Liver (tissue), 9 donors: ENCODE data around the gene PPT2. TPM values are rescaled to one million over a fixed set of nuclear protein-coding genes. Genes with fewer than 3 reads are reported as not detected.

Experiments used
- DNase-seq: peaks from one replicate; pipeline ENCODE4 v3.0.0-alpha.2; 2017; ENCODE audit warnings: low spot score
- H3K27ac ChIP-seq, 2 donors: one replicate each; pipeline ENCODE4 v1.7.0; 2013; ENCODE audit warnings: inconsistent platforms in 2 of 2, low read length in 2 of 2, control low read depth in 1 of 2, low read depth in 1 of 2, mild to moderate bottlenecking in 1 of 2
- H3K27me3 ChIP-seq, 4 donors: one replicate each; pipeline versions ENCODE4 v1.6.1 to v1.7.0; 2013; ENCODE audit warnings: low read length in 3 of 4, inconsistent platforms in 1 of 4, mild to moderate bottlenecking in 1 of 4, moderate library complexity in 1 of 4; ENCODE audit not compliant: control insufficient read depth in 4 of 4, insufficient read depth in 4 of 4
- H3K36me3 ChIP-seq, 4 donors: one replicate each; pipeline versions ENCODE4 v1.6.1 to v1.7.0; 2013; ENCODE audit warnings: low read length in 3 of 4, mild to moderate bottlenecking in 3 of 4, low read depth in 1 of 4, moderate library complexity in 1 of 4; ENCODE audit not compliant: control insufficient read depth in 4 of 4, insufficient read depth in 3 of 4
- H3K4me1 ChIP-seq, 4 donors: one replicate each; pipeline versions ENCODE4 v1.6.1 to v1.7.0; 2013; ENCODE audit warnings: low read length in 3 of 4, mild to moderate bottlenecking in 3 of 4, moderate library complexity in 1 of 4; ENCODE audit not compliant: control insufficient read depth in 4 of 4, insufficient read depth in 4 of 4
- H3K4me3 ChIP-seq, 3 donors: one replicate each; pipeline versions ENCODE4 v1.6.1 to v1.7.0; 2013; ENCODE audit warnings: low read length in 3 of 3, control low read depth in 1 of 3, low read depth in 1 of 3, mild to moderate bottlenecking in 1 of 3
- H3K9ac ChIP-seq, 2 donors: one replicate each; pipeline ENCODE4 v1.7.0; 2013; ENCODE audit warnings: low read length in 2 of 2, mild to moderate bottlenecking in 2 of 2, moderate library complexity in 2 of 2, control low read depth in 1 of 2, low read depth in 1 of 2
- H3K9me3 ChIP-seq, 4 donors: one replicate each; pipeline versions ENCODE4 v1.6.1 to v1.7.0; 2013; ENCODE audit warnings: low read length in 3 of 4; ENCODE audit not compliant: control insufficient read depth in 4 of 4
- EGR1 ChIP-seq, 2 donors: IDR thresholded peaks; 2 replicates each; pipeline ENCODE4 v1.6.1; 2016 to 2018; ENCODE audit warnings: antibody characterized with exemption in 2 of 2, low read depth in 2 of 2
- FOXA1 ChIP-seq: IDR thresholded peaks from 2 replicates; pipeline ENCODE4 v1.6.1; 2016; ENCODE audit warnings: antibody characterized with exemption
- FOXA2 ChIP-seq: IDR thresholded peaks from 2 replicates; pipeline ENCODE4 v1.6.1; 2016; ENCODE audit warnings: antibody characterized with exemption
- GABPA ChIP-seq, 2 donors: IDR thresholded peaks in 1 of 2; conservative IDR thresholded peaks in 1 of 2; 2 replicates each; pipeline ENCODE4 v1.6.1; 2016; ENCODE audit warnings: antibody characterized with exemption in 2 of 2, mild to moderate bottlenecking in 1 of 2, moderate library complexity in 1 of 2
- HNF4A ChIP-seq, 2 donors: conservative IDR thresholded peaks; 2 replicates each; pipeline ENCODE4 v1.6.1; 2016; ENCODE audit warnings: antibody characterized with exemption in 2 of 2, mild to moderate bottlenecking in 2 of 2
- HNF4G ChIP-seq: IDR thresholded peaks from 2 replicates; pipeline ENCODE4 v1.6.1; 2016; ENCODE audit warnings: antibody characterized with exemption
- JUND ChIP-seq, 2 donors: IDR thresholded peaks; 2 replicates each; pipeline ENCODE4 v1.6.1; 2016; ENCODE audit warnings: antibody characterized with exemption in 2 of 2
- NR2F2 ChIP-seq: IDR thresholded peaks from 2 replicates; pipeline ENCODE4 v1.6.1; 2016; ENCODE audit warnings: antibody characterized with exemption
- RAD21 ChIP-seq, 2 donors: IDR thresholded peaks; 2 replicates each; pipeline ENCODE4 v1.6.1; 2016; ENCODE audit warnings: antibody characterized with exemption in 2 of 2, mild to moderate bottlenecking in 2 of 2
- RXRA ChIP-seq, 2 donors: IDR thresholded peaks; 2 replicates each; pipeline ENCODE4 v1.6.1; 2017 to 2018; ENCODE audit warnings: antibody characterized with exemption in 2 of 2, mild to moderate bottlenecking in 1 of 2
- SP1 ChIP-seq: IDR thresholded peaks from 2 replicates; pipeline ENCODE4 v1.6.1; 2018; ENCODE audit warnings: antibody characterized with exemption, mild to moderate bottlenecking
- TAF1 ChIP-seq: conservative IDR thresholded peaks from 2 replicates; pipeline ENCODE4 v1.6.1; 2016; ENCODE audit warnings: antibody characterized with exemption, mild to moderate bottlenecking
- YY1 ChIP-seq: IDR thresholded peaks from 2 replicates; pipeline ENCODE4 v1.6.1; 2016; ENCODE audit warnings: antibody characterized with exemption, mild to moderate bottlenecking
- WGBS: extraction: QIAGEN DNeasy Blood & Tissue Kit; methylation state at CpG from one replicate; pipeline ENCODE4 v1.1.7; 2013; 5-methylcytosine and 5-hydroxymethylcytosine counted together
- polyA plus RNA-seq, 2 donors: library from polyadenylated mRNA; stranded (reverse) in 1 of 2; unstranded in 1 of 2; fragments of 200-250 nt in 1 of 2; fragments of >200 nt in 1 of 2; fragmentation: Nextera tagmentation in 1 of 2; extraction: Ambion mirVana in 1 of 2; gene quantifications; one replicate each; pipeline versions ENCODE4 v1.2.1 to v1.2.3, GENCODE V29; 2013 to 2015
- total RNA-seq, 2 donors: library from RNA; depleted of rRNA; stranded (reverse); fragments of >200 nt; gene quantifications; one replicate each; pipeline ENCODE4 v1.2.3, GENCODE V29; 2014
- TF ChIP-seq, protein P1 (sequence below): IDR thresholded peaks from 2 replicates; pipeline ENCODE4 v1.6.1; 2016; ENCODE audit warnings: antibody characterized with exemption
- TF ChIP-seq, protein P2 (sequence below): IDR thresholded peaks from 2 replicates; pipeline ENCODE4 v1.6.1; 2016; ENCODE audit warnings: antibody characterized with exemption, mild to moderate bottlenecking
- TF ChIP-seq, protein P3 (sequence below): IDR thresholded peaks from 2 replicates; pipeline ENCODE4 v1.6.1; 2016; ENCODE audit warnings: antibody characterized with exemption
- TF ChIP-seq, protein P4 (sequence below): fragments of 150-350 bp; IDR thresholded peaks from 2 replicates; pipeline ENCODE4 v1.5.1; 2017; ENCODE audit warnings: improper control_type of control experiment, low read depth, low read length; ENCODE audit not compliant: missing input control
- TF ChIP-seq, protein P5 (sequence below): IDR thresholded peaks from 2 replicates; pipeline ENCODE4 v1.6.1; 2016; ENCODE audit warnings: antibody characterized with exemption
- donor health status: healthy.
- donor health status: healthy.
- donor health status: healthy.
- donor health status: healthy.
- donor health status: healthy.

PPT2 gene
- total and polyA plus RNA-seq, 4 donors: 7.6 to 47.4 (median 15.1) TPM

DNA sequence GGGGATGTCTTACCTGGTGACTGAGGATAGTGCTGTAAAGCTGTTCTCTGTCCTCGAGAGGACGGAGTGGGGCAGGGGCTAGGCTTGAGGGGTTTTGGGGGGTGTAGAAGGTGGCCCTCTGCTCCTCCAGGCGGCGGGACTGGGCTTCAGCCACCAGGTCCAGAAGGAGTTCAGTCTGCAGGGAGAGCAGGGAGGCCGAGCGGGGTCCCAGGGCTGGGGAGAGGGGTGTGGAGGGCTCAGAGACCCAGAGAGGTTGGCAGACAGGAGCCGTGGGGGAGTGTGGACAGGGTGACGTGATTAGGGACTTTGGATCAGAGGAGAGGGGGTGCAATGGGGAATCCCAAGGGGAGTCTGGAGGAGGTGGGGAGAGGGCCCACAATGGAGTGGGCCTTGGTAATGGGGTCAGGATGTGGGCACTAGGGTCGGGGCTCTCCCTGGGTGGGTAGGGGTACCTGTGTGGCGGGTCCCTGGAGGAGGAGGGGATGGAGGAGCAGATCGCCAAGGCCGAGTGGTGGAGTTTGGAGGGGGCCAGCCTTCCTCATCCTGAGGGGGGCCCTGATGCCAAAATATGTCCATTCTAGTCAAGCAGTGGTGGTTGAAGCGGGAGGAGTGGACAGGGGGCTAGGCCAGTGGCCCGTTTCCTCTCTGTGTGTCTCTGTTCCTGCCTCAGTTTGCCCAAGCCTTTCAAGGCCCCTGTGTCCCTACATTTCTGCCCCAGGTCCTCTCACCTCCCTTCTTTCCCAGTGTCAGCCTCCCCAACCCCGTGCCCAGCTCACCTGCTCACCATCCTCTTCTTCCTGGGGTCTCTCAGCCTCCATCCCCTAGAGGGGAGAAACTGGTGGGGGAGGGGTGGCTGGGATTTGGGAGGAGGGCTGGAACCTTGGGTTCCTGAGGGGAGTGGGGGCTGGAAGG lies 38.0 kb downstream of the PPT2 start:
- Histone ChIP-seq H3K4me1 (peaks cover 8 to 42% (median 27%) of the 10 kb centered on the region in 4 donors), H3K9ac (peak overlapping the region; percentile 48 to 73), H3K27me3 (no peaks in the 10 kb centered on the region), H3K27ac (peak overlapping the region; percentile 75 to 97), H3K4me3 (peak overlapping the region in 2 of 3 donors; percentile 37 to 40), H3K9me3 (no peaks in the 10 kb centered on the region), H3K36me3 (peaks cover 0 to 8% (median 6%) of the 10 kb centered on the region in 4 donors)
- no peak for TF ChIP-seq FOXA2
- TF ChIP-seq RXRA (IDR thresholded peaks at IDR 0.05): no peak
- TF ChIP-seq, protein P1, sequence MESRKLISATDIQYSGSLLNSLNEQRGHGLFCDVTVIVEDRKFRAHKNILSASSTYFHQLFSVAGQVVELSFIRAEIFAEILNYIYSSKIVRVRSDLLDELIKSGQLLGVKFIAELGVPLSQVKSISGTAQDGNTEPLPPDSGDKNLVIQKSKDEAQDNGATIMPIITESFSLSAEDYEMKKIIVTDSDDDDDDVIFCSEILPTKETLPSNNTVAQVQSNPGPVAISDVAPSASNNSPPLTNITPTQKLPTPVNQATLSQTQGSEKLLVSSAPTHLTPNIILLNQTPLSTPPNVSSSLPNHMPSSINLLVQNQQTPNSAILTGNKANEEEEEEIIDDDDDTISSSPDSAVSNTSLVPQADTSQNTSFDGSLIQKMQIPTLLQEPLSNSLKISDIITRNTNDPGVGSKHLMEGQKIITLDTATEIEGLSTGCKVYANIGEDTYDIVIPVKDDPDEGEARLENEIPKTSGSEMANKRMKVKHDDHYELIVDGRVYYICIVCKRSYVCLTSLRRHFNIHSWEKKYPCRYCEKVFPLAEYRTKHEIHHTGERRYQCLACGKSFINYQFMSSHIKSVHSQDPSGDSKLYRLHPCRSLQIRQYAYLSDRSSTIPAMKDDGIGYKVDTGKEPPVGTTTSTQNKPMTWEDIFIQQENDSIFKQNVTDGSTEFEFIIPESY: no peak
- TF ChIP-seq RAD21 (IDR thresholded peaks at IDR 0.05): no peak
- TF ChIP-seq HNF4A (conservative IDR thresholded peaks at IDR 0.05): no peak
- TF ChIP-seq SP1: no peak
- TF ChIP-seq FOXA1: no peak
- TF ChIP-seq GABPA (IDR thresholded peaks at IDR 0.05 in 1 of 2, conservative IDR thresholded peaks at IDR 0.05 in 1 of 2): no peak
- TF ChIP-seq, protein P2, sequence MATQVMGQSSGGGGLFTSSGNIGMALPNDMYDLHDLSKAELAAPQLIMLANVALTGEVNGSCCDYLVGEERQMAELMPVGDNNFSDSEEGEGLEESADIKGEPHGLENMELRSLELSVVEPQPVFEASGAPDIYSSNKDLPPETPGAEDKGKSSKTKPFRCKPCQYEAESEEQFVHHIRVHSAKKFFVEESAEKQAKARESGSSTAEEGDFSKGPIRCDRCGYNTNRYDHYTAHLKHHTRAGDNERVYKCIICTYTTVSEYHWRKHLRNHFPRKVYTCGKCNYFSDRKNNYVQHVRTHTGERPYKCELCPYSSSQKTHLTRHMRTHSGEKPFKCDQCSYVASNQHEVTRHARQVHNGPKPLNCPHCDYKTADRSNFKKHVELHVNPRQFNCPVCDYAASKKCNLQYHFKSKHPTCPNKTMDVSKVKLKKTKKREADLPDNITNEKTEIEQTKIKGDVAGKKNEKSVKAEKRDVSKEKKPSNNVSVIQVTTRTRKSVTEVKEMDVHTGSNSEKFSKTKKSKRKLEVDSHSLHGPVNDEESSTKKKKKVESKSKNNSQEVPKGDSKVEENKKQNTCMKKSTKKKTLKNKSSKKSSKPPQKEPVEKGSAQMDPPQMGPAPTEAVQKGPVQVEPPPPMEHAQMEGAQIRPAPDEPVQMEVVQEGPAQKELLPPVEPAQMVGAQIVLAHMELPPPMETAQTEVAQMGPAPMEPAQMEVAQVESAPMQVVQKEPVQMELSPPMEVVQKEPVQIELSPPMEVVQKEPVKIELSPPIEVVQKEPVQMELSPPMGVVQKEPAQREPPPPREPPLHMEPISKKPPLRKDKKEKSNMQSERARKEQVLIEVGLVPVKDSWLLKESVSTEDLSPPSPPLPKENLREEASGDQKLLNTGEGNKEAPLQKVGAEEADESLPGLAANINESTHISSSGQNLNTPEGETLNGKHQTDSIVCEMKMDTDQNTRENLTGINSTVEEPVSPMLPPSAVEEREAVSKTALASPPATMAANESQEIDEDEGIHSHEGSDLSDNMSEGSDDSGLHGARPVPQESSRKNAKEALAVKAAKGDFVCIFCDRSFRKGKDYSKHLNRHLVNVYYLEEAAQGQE: no peak
- TF ChIP-seq, protein P3, sequence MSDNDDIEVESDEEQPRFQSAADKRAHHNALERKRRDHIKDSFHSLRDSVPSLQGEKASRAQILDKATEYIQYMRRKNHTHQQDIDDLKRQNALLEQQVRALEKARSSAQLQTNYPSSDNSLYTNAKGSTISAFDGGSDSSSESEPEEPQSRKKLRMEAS: no peak
- no peak for TF ChIP-seq TAF1
- TF ChIP-seq HNF4G: no peak
- TF ChIP-seq, protein P4, sequence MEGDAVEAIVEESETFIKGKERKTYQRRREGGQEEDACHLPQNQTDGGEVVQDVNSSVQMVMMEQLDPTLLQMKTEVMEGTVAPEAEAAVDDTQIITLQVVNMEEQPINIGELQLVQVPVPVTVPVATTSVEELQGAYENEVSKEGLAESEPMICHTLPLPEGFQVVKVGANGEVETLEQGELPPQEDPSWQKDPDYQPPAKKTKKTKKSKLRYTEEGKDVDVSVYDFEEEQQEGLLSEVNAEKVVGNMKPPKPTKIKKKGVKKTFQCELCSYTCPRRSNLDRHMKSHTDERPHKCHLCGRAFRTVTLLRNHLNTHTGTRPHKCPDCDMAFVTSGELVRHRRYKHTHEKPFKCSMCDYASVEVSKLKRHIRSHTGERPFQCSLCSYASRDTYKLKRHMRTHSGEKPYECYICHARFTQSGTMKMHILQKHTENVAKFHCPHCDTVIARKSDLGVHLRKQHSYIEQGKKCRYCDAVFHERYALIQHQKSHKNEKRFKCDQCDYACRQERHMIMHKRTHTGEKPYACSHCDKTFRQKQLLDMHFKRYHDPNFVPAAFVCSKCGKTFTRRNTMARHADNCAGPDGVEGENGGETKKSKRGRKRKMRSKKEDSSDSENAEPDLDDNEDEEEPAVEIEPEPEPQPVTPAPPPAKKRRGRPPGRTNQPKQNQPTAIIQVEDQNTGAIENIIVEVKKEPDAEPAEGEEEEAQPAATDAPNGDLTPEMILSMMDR: no peak
- TF ChIP-seq JUND (IDR thresholded peaks at IDR 0.05): no peak
- TF ChIP-seq, protein P5, sequence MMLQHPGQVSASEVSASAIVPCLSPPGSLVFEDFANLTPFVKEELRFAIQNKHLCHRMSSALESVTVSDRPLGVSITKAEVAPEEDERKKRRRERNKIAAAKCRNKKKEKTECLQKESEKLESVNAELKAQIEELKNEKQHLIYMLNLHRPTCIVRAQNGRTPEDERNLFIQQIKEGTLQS: no peak
- no peak for TF ChIP-seq YY1
- no peak for TF ChIP-seq NR2F2
- no peak for TF ChIP-seq EGR1 (IDR thresholded peaks at IDR 0.05; ENCODE audit: low read depth in 2 of 2)
- DNase-seq: no peak
- 77% methylated on average over 15 of the region's 15 CpGs for WGBS
